ENCODE data around the gene XPA. TPM values are rescaled to one million over a fixed set of nuclear protein-coding genes. Genes with fewer than 3 reads are reported as not detected.

Gene XPA
- total RNA-seq, 2 donors from 2014 or later, result 4.9 to 7.3 TPM

DNA sequence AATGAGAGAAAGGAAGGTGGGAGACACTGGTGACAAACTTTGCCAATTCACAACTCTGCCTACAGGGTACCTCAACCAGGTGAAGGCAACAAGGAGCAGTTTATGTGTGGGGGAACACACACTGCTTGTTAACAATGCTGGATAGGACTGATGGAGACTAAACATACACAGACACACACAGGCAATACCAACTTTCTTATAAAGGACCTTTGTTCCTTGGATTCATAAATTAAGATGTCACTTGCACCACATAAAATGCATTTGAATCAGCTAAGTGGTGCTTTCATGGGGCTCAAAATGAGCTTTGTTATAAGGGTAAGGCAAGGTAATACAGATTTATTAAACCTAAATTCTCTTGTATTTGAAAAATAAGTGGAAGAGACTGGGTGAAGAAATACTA, 68.0 kb downstream of the XPA start:
- peaks cover 21% of the 10 kb centered on the region for H3K36me3 Mint-ChIP-seq (ENCODE audit: low read depth)
- no peak for DNase-seq
- H3K27ac Mint-ChIP-seq, result no peak overlapping the region
- Histone ChIP-seq H3K4me3 (ENCODE audit: low read length) (no peak overlapping the region), H3K27me3 (ENCODE audit: control insufficient read depth, insufficient read depth, low read length, poor library complexity, severe bottlenecking) (no peaks in the 10 kb centered on the region), H3K36me3 (ENCODE audit: control insufficient read depth, insufficient read depth, low read length) (peaks cover 30% of the 10 kb centered on the region), H3K9ac (ENCODE audit: extremely low read depth, low read length, poor library complexity, severe bottlenecking) (no peak overlapping the region), H3K9me3 (ENCODE audit: control insufficient read depth, low read length) (peaks cover 4% of the 10 kb centered on the region), H3K4me1 (ENCODE audit: control insufficient read depth, insufficient read depth, low read length) (no peaks in the 10 kb centered on the region), H3K27ac (ENCODE audit: low read depth, low read length) (no peak overlapping the region)
- no peak overlapping the region for H3K4me3 Mint-ChIP-seq
- TF ChIP-seq, protein P1, sequence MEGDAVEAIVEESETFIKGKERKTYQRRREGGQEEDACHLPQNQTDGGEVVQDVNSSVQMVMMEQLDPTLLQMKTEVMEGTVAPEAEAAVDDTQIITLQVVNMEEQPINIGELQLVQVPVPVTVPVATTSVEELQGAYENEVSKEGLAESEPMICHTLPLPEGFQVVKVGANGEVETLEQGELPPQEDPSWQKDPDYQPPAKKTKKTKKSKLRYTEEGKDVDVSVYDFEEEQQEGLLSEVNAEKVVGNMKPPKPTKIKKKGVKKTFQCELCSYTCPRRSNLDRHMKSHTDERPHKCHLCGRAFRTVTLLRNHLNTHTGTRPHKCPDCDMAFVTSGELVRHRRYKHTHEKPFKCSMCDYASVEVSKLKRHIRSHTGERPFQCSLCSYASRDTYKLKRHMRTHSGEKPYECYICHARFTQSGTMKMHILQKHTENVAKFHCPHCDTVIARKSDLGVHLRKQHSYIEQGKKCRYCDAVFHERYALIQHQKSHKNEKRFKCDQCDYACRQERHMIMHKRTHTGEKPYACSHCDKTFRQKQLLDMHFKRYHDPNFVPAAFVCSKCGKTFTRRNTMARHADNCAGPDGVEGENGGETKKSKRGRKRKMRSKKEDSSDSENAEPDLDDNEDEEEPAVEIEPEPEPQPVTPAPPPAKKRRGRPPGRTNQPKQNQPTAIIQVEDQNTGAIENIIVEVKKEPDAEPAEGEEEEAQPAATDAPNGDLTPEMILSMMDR (conservative IDR thresholded peaks at IDR 0.05), result peak; percentile 45
- H3K4me1 Mint-ChIP-seq, result peaks cover 11% of the 10 kb centered on the region
- H3K9me3 Mint-ChIP-seq, result peaks cover under 1% of the 10 kb centered on the region
- H3K27me3 Mint-ChIP-seq (ENCODE audit: insufficient read depth), result no peaks in the 10 kb centered on the region

DNA sequence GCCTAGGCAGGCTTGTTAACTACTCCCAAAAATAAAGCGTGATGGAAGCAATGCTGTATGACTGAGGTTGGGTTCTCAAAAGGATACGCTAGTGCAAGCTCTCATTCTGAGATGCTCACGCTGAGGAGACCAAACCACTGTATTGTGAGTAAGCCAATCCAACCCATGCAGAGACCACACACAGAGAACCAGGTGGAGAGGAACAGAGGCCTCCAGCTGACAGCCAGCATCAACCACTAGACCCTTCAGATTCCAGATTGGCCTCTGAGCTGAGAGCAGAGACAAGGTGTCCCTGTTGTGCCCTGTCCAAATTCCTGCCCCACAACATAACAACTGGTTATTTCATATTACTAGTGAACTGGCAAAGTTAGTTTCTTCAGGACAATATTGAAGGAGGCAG, 68.5 kb downstream of the XPA start:
- no peak overlapping the region for H3K9ac ChIP-seq (ENCODE audit: extremely low read depth, low read length, poor library complexity, severe bottlenecking)
- no peaks in the 10 kb centered on the region for H3K27me3 Mint-ChIP-seq (ENCODE audit: insufficient read depth)
- DNase-seq, result peak; percentile 51
- H3K27ac Mint-ChIP-seq, result no peak overlapping the region
- no peaks in the 10 kb centered on the region for H3K4me1 ChIP-seq (ENCODE audit: control insufficient read depth, insufficient read depth, low read length)
- H3K36me3 ChIP-seq (ENCODE audit: control insufficient read depth, insufficient read depth, low read length), result peaks cover 34% of the 10 kb centered on the region
- H3K9me3 ChIP-seq (ENCODE audit: control insufficient read depth, low read length), result peaks cover 9% of the 10 kb centered on the region
- no peak overlapping the region for H3K4me3 ChIP-seq (ENCODE audit: low read length)
- no peak overlapping the region for H3K4me3 Mint-ChIP-seq
- peaks cover 6% of the 10 kb centered on the region for H3K9me3 Mint-ChIP-seq
- peaks cover 11% of the 10 kb centered on the region for H3K4me1 Mint-ChIP-seq
- H3K27me3 ChIP-seq (ENCODE audit: control insufficient read depth, insufficient read depth, low read length, poor library complexity, severe bottlenecking), result no peaks in the 10 kb centered on the region
- WGBS, 2 experiments (ENCODE audit: insufficient coverage in 1 of 2, insufficient read length in 1 of 2), result 83 to 100% methylated on average over 2 to 3 of the region's 3 CpGs
- TF ChIP-seq, protein P1 (conservative IDR thresholded peaks at IDR 0.05), result no peak
- H3K27ac ChIP-seq (ENCODE audit: low read depth, low read length), result no peak overlapping the region
- H3K36me3 Mint-ChIP-seq (ENCODE audit: low read depth), result peaks cover 26% of the 10 kb centered on the region

DNA sequence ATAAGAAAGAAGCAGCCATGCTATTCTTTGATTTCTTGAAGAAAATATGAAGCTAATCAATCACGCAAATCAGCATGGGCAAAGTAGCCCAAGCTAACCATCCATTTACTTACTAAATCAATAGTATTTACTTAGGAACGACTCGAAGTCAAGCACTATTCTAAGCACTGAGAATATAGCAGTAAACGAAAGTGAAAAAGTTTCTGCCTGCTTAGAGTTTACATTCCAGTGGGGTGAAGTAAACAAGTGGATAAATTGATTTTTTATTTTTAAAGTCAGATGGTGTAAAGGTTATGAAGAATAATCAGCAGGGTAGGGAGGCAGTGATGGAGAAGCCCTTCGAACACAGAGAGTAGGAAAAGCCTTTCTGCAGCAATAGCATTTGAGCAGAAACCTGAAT, 69.5 kb downstream of the XPA start:
- H3K4me3 Mint-ChIP-seq, result no peak overlapping the region
- H3K27me3 Mint-ChIP-seq (ENCODE audit: insufficient read depth), result no peaks in the 10 kb centered on the region
- Histone ChIP-seq H3K9me3 (ENCODE audit: control insufficient read depth, low read length) (peaks cover 20% of the 10 kb centered on the region), H3K4me1 (ENCODE audit: control insufficient read depth, insufficient read depth, low read length) (no peaks in the 10 kb centered on the region), H3K36me3 (ENCODE audit: control insufficient read depth, insufficient read depth, low read length) (peaks cover 44% of the 10 kb centered on the region), H3K27me3 (ENCODE audit: control insufficient read depth, insufficient read depth, low read length, poor library complexity, severe bottlenecking) (no peaks in the 10 kb centered on the region), H3K27ac (ENCODE audit: low read depth, low read length) (no peak overlapping the region), H3K9ac (ENCODE audit: extremely low read depth, low read length, poor library complexity, severe bottlenecking) (no peak overlapping the region), H3K4me3 (ENCODE audit: low read length) (no peak overlapping the region)
- peaks cover 37% of the 10 kb centered on the region for H3K36me3 Mint-ChIP-seq (ENCODE audit: low read depth)
- TF ChIP-seq, protein P1 (conservative IDR thresholded peaks at IDR 0.05), result no peak
- 96 to 100% methylated on average over 2 to 5 of the region's 5 CpGs for WGBS, 2 experiments (ENCODE audit: insufficient coverage in 1 of 2, insufficient read length in 1 of 2)
- no peak overlapping the region for H3K27ac Mint-ChIP-seq
- peaks cover 15% of the 10 kb centered on the region for H3K9me3 Mint-ChIP-seq
- peaks cover 11% of the 10 kb centered on the region for H3K4me1 Mint-ChIP-seq
- DNase-seq, result no peak
